Measurements from ENCODE around the gene OR4E1. TPM values are rescaled to one million over a fixed set of nuclear protein-coding genes. Genes with fewer than 3 reads are reported as not detected.

OR4E1 gene
- not detected in 5 replicates for total RNA-seq (2022; extraction: Qiagen RNA extraction; ENCODE audit: low read depth)

GRCh38 chr14:21673718-21674117 lies at the start of gene OR4E1:
OR4E1 (minus strand) TSS chr14:21673818; CDS start chr14:21670935, 2,883 bp downstream.

GRCh38 chr14:21653331-21653885 lies 20.2 kb downstream of the OR4E1 start, which contains the start of gene OR4E2:
OR4E2 (plus strand) TSS chr14:21653835; CDS start chr14:21665083, 11,248 bp downstream.

GRCh38 chr14:21634840-21635239 lies 38.8 kb downstream of the OR4E1 start, which contains the start of gene OR10G2:
OR10G2 (minus strand) TSS chr14:21634940; CDS start chr14:21634842, 98 bp downstream.

Other genes with a start within 250 kb of the OR4E1 start
- gene CHD8, start 217.7 kb downstream of the OR4E1 start, total RNA-seq (2022; extraction: Qiagen RNA extraction; ENCODE audit: low read depth): 38.5 to 43.6 TPM (median 42.0 TPM) in 5 replicates
- 12.7 to 15.7 TPM (median 14.4 TPM) in 5 replicates for gene RAB2B, start 196.9 kb downstream of the OR4E1 start, total RNA-seq (2022; extraction: Qiagen RNA extraction; ENCODE audit: low read depth)
- gene TOX4, start 196.6 kb downstream of the OR4E1 start, total RNA-seq (2022; extraction: Qiagen RNA extraction; ENCODE audit: low read depth): 59.5 to 73.5 TPM (median 68.8 TPM) in 5 replicates
- 46.3 to 56.0 TPM (median 54.7 TPM) in 5 replicates for gene METTL3, start 162.5 kb downstream of the OR4E1 start, total RNA-seq (2022; extraction: Qiagen RNA extraction; ENCODE audit: low read depth)
- 0.63 to 1.6 TPM (median 1.1 TPM) in 5 replicates for gene SALL2, start 147.5 kb downstream of the OR4E1 start, total RNA-seq (2022; extraction: Qiagen RNA extraction; ENCODE audit: low read depth)
- gene OR10G3, start 93.7 kb downstream of the OR4E1 start, total RNA-seq (2022; extraction: Qiagen RNA extraction; ENCODE audit: low read depth): not detected in 5 replicates
- gene OR10G2, start 38.9 kb downstream of the OR4E1 start, total RNA-seq (2022; extraction: Qiagen RNA extraction; ENCODE audit: low read depth): not detected in 5 replicates
- not detected in 5 replicates for gene OR4E2, start 20.0 kb downstream of the OR4E1 start, total RNA-seq (2022; extraction: Qiagen RNA extraction; ENCODE audit: low read depth)